Measurements from ENCODE around the gene TIAM1.

TIAM1 gene, protein sequence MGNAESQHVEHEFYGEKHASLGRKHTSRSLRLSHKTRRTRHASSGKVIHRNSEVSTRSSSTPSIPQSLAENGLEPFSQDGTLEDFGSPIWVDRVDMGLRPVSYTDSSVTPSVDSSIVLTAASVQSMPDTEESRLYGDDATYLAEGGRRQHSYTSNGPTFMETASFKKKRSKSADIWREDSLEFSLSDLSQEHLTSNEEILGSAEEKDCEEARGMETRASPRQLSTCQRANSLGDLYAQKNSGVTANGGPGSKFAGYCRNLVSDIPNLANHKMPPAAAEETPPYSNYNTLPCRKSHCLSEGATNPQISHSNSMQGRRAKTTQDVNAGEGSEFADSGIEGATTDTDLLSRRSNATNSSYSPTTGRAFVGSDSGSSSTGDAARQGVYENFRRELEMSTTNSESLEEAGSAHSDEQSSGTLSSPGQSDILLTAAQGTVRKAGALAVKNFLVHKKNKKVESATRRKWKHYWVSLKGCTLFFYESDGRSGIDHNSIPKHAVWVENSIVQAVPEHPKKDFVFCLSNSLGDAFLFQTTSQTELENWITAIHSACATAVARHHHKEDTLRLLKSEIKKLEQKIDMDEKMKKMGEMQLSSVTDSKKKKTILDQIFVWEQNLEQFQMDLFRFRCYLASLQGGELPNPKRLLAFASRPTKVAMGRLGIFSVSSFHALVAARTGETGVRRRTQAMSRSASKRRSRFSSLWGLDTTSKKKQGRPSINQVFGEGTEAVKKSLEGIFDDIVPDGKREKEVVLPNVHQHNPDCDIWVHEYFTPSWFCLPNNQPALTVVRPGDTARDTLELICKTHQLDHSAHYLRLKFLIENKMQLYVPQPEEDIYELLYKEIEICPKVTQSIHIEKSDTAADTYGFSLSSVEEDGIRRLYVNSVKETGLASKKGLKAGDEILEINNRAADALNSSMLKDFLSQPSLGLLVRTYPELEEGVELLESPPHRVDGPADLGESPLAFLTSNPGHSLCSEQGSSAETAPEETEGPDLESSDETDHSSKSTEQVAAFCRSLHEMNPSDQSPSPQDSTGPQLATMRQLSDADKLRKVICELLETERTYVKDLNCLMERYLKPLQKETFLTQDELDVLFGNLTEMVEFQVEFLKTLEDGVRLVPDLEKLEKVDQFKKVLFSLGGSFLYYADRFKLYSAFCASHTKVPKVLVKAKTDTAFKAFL (N-terminal part only)

DNA sequence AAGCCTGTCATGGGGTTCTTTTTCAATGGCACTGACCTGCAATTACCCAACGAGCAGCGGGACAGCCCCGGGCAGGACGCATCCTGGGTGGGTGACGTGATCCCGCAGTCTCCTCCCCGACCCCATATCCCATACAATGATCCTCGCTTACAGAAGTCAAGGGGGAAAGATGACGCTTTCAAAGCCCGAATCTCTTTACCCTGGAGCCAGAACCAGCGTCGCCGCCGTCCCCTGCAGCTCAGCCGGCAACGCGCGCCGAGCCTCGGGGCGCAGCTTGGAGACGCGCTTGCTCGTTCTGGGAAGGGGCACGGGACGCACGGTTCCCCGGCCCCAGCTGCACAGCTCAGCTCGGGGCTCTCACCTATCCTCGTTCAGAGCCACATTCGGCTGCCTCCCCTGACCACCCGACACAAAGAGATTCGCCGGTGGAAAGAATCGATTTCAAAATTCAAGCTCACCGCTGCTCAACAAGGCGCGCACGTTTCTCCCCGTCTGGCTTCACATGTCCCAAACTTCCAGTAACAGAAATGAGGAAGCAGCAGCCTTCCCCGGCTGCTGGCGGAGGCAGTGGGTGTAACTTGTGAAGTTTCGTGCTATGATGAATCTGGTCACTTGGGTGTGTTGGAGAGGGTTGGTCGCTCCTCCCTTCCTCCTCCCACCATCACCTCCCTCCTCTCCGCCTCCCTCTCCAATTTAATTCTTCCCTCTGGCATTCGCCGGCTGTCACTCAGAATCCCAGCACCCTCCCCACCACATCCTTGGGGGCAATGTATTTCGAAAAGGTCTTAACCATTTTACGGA lies at the start of gene TIAM1:
TSS of gene TIAM1 (minus strand) at position 582 of the 801 bp plus-strand sequence. CDS start 77,289 bp downstream, outside the sequence.
- no peak for DNase-seq (ENCODE audit: low read depth, low spot score)

DNA sequence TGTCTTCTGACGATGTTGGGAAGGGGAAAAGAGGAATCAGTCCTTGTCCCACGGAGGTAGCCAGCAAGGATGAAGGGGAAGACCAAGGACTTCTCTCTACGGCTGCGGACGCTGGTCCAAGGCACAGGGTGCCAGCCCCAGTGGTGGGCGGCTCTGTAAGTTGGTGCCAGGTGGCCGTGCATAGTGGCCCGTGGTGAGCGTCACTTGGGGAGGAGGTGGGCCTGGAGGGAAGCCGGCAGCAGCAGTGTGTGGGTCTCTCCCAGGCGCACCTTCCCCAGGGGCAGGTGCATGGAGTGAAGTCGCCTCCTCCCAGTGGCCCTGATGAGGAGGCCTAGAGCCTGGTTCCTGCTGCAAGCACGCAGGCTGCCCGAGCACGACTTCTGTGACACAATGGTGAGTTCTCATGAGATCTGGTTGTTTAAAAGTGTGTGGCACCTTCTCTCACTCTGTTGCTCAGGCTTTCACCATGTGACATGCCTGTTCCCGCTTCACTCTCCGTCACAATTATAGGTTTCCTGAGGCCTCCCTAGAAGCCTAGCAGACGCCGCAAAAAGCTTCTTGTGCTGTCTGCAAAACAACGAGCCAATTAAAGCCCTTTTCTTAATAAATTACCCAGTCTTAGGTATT lies 43.6 kb upstream of the TIAM1 start:
- DNase-seq (ENCODE audit: low read depth, low spot score): no peak

DNA sequence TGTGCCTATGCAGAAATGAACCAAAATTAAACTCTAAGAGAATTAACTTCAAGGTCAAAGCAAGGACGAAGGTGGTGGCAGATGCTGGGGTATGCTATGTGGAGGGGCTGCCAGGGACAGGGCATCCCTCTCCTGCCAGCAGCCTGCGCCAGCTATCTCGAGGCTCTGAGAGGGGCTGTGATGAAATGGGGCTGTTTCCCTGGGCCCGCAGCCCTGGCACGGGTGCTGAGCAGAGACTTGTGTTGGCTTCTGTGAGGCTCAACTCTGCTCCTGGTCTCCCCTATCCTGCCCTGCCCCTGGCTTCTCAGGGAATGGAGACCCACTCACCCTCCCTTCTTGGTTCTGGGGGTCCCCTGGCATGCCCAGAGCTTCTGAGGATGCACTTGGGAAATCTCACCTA lies 41.9 kb upstream of the TIAM1 start:
- no peak for DNase-seq (ENCODE audit: low read depth, low spot score)

DNA sequence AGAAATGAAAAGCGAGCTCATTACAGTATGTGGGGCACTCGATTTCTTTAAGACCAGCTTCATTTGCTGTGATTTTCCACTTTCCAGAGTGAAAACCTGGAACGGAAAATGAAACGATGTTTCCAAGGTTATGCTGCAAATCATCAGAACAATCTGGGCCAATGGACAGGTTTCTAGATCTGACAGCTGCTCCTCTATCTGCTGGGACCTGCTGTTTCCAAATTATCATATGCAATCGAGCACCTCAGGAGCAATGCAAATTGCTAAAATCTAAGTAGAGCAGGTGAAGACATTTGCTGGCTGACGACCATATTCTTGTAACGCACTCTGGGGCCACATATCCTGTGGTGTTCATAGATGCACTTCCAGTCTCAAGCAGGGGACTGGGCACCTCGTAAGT lies 39.7 kb upstream of the TIAM1 start:
- no peak for DNase-seq (ENCODE audit: low read depth, low spot score)

DNA sequence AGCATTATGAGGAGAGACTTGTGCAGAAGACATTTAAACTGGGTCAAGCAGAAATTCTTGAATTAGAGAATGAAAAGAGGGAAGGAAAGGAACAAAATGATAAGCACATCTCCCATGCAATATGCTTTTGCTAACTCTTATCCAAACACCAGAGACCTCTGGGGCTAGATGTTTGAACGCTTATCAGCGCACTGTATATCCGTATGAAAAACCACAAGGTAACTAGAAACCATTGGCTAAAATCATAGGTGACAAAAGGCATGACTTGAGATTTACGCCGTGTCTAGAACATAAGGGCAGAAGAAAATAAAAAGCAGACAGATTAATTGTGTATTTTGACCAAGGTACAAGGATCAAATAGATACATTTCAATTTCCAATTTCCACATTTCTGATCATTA lies 38.0 kb upstream of the TIAM1 start:
- DNase-seq (ENCODE audit: low read depth, low spot score): no peak

DNA sequence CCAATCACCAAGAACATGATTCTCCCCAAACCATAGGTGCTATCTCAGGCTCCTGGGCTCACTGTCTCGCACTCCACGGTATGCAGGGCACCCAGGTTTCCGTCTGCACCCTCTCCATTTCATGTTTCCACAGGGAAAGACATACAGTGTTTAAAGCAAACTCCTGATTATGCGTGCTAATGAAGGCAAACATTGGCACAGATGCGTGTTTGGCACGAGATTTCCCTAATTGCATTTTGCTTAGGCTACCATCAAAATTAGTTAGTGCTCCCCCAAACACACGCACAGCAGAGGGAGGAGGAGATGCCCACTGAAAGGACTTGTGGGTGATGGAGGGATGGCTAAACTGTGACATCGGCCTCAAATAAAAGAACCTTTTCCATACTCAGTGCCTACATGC lies 32.2 kb upstream of the TIAM1 start:
- DNase-seq (ENCODE audit: low read depth, low spot score): no peak

DNA sequence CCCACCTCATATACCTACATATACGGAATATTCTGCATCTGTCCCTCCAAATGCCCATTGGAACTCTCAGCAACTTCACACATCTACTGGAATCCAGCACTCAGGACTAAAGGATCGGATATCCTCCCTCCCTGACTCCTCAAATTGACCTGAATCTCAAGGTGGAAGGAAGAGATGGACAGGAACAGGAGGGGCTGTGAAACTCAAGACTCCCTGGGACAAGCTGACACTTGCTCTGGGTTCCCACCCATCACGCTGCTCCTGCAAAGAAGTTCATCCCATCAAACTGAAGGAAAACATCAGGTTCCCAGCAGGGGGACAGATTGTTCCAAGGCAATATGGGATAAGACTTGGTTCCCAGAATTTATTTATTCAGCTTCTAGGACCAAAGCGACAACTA lies 30.3 kb upstream of the TIAM1 start:
- no peak for DNase-seq (ENCODE audit: low read depth, low spot score)

DNA sequence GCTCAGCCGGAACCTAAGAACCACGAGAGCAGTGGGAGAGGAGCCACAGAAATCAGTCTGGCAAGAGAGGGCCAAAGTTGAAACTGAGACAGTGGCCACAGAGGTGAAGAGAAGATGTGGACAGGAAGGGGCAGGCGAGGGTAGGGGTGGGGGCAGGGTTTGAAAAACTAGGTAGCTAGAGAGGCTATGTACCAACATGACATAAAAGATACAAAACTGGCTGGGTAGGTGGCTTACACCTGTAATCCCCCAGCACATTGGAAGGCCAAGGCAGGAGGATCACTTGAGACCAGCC lies 28.4 kb upstream of the TIAM1 start:
- DNase-seq (ENCODE audit: low read depth, low spot score): no peak

DNA sequence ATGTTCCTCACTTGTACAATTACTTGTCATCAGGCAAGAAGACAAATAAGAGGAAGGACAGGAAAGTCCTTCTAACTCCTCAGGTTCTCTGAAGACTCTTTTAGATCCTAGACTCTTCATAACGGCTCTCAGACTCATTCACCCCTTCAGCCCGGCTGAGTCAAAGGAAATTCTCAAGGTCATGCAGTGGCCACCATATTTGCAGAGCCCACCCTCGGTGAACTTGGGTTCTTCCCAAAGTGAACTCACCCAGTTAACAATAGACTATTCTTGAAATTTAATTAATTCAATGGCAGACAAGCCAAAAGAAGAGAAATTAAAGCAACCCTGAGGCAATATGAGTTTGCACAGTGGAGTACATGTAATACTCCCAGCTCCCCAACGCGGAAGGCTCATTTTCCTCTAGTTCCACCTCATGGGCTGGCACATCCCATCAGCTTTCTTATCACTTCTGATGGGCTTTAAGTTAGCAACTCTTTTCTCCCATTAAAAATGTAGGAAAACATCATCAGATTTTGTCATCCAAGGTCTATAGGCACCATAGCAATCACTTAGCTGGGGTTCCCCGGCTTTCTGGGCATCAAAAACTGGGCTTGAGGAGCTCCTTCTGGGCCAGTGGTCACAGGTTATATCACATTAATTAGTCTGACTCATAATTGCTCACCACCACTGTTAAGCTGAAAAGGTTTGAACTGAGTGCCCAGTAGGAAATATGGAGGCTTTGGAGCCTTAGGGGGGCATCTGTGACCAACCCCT lies 27.8 kb upstream of the TIAM1 start:
- no peak for DNase-seq (ENCODE audit: low read depth, low spot score)

DNA sequence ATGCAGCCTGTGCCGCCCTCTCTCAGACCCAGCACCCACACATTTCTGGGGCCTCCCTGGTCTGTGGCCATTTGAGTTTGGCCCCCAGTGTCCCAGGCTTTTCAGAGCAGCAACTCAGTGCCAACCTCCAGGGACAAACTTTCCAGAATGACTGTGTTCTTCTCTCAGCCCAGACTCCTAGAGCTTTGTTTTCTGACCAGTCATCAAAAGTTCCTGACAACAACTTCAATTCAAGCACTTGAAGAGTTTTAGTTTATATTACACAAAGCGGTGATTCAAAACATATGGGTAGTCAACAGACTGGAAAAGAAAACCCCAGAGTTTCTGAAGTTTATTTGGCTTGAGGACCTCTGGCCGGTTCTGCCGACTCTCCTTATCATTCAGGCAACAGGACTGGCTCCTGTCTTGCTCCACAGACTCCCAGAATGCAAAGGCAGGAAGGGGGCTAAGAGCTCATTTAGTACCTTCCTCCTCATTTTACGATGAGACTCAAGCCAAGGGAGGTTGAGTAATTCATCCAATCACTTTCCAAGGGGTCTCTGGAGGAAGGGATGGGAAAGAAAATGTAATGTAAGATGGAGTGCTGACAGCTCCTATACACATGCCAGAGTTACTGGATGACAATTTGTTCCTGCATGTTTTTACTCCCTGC lies 27.0 kb upstream of the TIAM1 start:
- DNase-seq (ENCODE audit: low read depth, low spot score): no peak

DNA sequence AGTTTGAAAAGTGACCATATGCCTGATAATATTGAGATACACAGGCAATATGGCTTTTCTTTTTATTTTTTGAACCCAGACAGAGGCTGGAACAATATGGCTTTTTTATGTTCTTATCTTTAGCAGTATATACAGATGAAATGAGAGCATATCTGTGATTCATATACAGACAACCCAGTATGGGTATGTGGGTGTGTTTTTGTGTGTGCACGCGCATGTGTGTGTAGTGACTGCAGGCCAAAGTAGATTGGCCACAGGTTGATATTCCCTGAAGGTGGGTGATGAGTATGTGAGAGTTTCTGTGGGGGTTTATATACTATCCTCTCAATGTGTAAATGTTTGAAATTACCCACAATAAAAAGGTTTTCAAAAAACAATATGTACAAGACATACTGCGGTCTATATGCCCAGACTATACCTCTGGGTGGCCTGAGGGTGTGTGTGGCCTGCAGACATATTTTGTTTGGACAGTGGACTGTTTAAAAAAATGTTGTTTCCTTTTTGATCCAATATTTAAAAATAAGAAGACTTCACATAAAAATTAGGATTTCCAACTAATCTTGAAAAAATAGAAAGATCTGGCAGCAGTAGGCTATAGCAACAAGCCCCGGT lies 26.3 kb upstream of the TIAM1 start:
- no peak for DNase-seq (ENCODE audit: low read depth, low spot score)

DNA sequence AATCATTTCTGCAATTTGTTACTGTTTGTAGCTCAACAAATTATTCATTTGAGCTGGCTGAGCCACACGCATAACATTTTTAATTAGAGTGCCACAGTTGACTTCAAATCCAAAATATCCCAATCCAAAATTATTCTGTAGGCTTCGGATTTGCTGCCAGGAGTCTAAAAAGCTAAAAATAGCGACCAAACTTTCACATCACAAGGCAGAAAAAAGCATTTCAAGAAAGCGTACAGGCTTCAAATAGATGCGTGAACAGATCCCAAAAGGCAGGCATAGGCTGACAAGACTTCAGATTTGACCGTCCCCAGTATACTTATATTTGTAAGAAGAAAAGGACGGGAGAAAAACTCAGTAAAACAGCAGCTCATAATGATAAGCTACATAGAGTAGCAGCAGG lies 24.3 kb upstream of the TIAM1 start:
- no peak for DNase-seq (ENCODE audit: low read depth, low spot score)

DNA sequence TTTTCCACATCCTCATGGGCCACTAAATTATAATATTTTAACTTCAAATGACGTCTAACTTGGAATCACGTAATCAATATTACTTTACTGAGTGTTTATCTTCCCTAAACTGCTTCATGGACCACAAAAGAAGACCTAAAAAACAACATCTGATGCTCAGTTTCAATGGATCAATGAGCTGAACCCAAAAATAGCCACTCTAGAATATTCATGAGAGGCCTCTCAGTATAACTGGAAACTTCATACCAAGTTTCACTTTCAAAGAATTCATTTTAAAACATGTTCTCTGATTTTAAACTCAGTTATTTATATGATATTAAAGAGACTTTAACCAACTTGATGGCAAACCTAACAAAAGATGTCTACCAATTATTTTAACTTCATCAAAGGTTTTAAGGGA lies 23.7 kb upstream of the TIAM1 start:
- DNase-seq (ENCODE audit: low read depth, low spot score): no peak

DNA sequence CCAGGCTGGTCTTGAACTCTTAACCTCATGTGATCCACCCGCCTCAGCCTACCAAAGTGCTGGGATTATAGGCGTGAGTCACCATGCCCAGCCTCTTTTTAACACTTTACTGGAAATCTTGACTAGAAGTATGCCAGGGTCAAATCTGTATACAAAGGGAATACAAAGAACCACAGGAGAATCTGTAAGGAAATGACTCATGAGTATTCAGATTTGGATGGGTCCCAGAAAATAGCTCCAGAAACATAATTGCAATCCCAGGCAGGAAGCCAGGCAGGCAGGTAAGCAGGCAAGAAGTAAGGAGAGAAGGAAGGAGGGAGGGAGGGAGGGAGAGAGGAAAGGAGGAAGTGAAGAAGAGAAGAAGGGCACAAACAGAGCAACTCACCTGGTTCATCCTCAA lies 22.8 kb upstream of the TIAM1 start:
- no peak for DNase-seq (ENCODE audit: low read depth, low spot score)

DNA sequence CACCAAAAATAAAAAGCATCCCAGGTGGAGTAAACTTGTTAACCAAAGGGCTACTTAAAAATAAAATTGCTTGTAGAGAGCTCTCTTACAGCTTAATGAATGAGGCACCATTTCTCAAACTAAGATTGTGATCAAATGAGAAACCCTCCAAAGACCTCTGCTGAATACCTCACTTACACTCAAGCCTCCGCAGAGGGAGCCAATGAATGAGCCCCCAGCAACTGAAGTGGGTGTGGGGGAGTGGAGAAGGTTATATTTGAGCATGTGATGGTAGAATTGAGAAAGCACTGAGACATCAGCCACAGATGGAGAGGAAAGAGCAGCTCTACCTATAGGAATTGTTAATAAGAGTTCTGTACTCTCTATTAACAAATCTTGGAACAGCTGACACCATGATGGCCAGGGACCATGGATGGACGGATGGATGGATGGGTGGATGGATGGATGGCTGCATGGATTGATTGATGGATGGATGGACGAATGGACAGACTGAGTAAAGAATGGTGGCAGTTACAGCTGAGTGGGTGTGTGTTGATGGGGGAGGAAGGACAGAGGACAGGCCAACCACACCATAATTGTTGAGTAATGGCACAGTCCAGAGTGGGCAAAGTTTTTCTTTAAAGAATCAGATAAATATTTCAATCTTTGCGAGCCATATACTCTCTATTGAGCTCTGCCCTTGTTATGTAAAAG lies 20.3 kb upstream of the TIAM1 start:
- DNase-seq (ENCODE audit: low read depth, low spot score): no peak

DNA sequence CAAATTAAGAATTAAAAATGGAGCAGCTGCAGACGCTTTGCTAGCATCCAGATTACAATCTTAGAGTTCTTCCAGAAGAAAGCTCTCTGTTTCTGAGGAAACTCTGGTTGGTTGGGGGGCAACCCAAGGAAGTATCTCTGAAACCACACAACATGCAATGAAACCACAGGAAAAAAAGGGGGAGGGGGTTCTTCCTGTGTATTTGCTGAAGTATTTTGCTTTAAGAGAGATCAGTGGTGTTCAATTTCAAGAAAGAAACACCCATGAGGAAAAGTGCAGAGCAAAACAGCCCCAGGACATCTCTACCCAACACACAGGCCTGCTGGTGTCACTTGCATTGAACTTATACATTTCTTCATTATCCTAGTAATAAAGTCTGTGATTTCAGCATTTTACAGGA lies 19.7 kb upstream of the TIAM1 start:
- no peak for DNase-seq (ENCODE audit: low read depth, low spot score)

DNA sequence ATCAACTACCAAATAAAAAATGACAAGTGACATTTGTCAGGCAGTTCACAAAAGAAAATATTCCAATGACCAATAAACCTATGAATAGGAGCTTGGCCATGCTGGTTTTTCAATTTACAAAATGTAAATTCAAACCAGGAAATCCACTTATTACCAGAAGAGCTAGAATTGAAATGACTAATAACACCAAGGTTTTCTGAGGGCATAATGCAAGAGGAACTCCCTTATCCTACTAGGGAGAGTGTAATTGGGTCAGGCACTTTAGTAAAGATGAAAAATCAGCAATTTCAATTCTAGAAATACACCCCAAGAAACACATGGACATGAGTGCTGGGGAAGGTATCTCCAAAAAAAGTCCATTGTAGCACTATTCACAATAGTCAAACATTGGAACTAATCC lies 16.7 kb upstream of the TIAM1 start:
- no peak for DNase-seq (ENCODE audit: low read depth, low spot score)

DNA sequence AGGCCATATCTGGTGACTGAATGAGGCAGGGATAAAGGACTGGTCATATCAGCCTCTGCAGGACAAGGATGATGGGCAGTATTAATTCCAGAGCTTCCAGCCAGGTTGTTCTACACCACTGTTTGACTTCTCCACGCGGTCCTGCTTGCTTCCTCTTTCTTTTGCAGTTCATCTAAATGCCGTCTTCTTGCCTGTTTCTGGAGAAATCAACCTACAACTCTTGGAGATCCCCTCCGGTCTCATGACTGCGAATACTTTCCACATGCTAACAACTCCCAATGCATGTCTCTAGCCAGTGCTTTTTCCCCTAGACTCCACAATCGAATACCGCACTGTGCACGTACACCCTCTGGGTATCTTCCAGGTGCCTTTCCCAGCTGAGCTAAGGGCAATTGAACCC lies 14.1 kb upstream of the TIAM1 start:
- no peak for DNase-seq (ENCODE audit: low read depth, low spot score)

DNA sequence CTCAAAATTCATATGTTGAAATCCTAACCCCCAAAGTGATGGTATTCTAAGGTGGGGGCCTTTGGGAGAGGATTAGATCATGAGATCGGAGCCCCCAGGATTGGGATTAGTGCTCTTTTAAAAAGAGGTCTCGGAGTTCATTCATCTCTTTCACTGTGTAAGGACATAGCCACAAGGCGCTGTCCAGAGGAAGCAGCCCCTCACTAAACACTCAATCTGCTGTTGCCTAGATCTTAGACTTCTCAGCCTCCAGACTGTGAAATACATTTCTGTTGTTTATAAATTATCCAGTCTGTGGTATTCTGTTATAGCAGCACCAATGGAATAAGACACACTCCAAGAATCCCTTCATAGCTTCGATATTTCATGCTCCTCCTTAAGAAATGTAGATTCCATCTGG lies 12.4 kb upstream of the TIAM1 start:
- DNase-seq (ENCODE audit: low read depth, low spot score): no peak
